Right lobe of liver (tissue), 6 donors: Measurements from ENCODE around the gene SH2D4B. TPM values are rescaled to one million over a fixed set of nuclear protein-coding genes. Genes with fewer than 3 reads are reported as not detected.
A peak's percentile ranks its signal among the peaks of the same experiment; 100 is the strongest.

Source experiments
- ATAC-seq, 4 donors: fragments of 200-7000 bp; cut with Tn5 transposase; one replicate each; pipeline ENCODE4 v1.9.1; 2020; ENCODE audit warnings: mild to moderate bottlenecking in 4 of 4, moderate library complexity in 4 of 4
- DNase-seq, 3 donors: peaks; one replicate each; pipeline ENCODE4 v3.0.0-alpha.2; 2020
- H3K27ac ChIP-seq, 3 donors: fragments of 200-600 bp; one replicate each; pipeline ENCODE4 v1.8.0; 2022
- H3K27me3 ChIP-seq, 2 donors: fragments of 200-600 bp; one replicate each; pipeline ENCODE4 v1.8.0; 2022
- H3K36me3 ChIP-seq, 4 donors: fragments of 200-600 bp; sonication (generic) in 1 of 4; one replicate each; pipeline versions ENCODE4 v1.5.1 to v1.8.0; 2017 to 2022; ENCODE audit warnings: control low read depth in 1 of 4
- H3K4me1 ChIP-seq, 4 donors: fragments of 200-600 bp; sonication (generic) in 1 of 4; one replicate each; pipeline versions ENCODE4 v1.5.1 to v1.8.0; 2017 to 2022; ENCODE audit warnings: control low read depth in 1 of 4
- H3K4me3 ChIP-seq, 3 donors: fragments of 200-600 bp; one replicate each; pipeline ENCODE4 v1.8.0; 2022
- H3K9me3 ChIP-seq, 4 donors: fragments of 200-600 bp; sonication (generic) in 1 of 4; one replicate each; pipeline versions ENCODE4 v1.5.1 to v1.8.0; 2017 to 2022; ENCODE audit warnings: control low read depth in 1 of 4
- POLR2A ChIP-seq: fragments of 450-650 bp; IDR thresholded peaks from one replicate; pipeline ENCODE4 v1.6.1; 2017; ENCODE audit warnings: antibody characterized with exemption, mild to moderate bottlenecking
- WGBS: methylation state at CpG from one replicate; pipeline ENCODE4 v1.1.6; 2018; ENCODE audit warnings: low coverage, low lambda C conversion rate; ENCODE audit not compliant: insufficient coverage; ENCODE audit errors: missing lambda C conversion rate; 5-methylcytosine and 5-hydroxymethylcytosine counted together
- intact Hi-C, 2 donors: fragments of 100-400 bp; cut with DNase I; formaldehyde crosslinking; loops; one replicate each; pipeline versions ENCODE4 v1.11.2 to v1.14.1; 2022
- total RNA-seq, 6 experiments: library from RNA; depleted of rRNA in 2 of 6; stranded (reverse); fragments of >200 nt in 2 of 6; fragmentation: NEBNext Ultra II Directional in 3 of 6; extraction: Animal tissue kit (Norgen Biotek cat#: 25700) in 3 of 6; gene quantifications; one replicate each; pipeline versions ENCODE4 v1.1.0 to v1.2.4, GENCODE V29; 2016 to 2023
- TF ChIP-seq, protein P1 (sequence below), 4 donors: fragments of 200-600 bp in 3 of 4; fragments of 450-650 bp in 1 of 4; IDR thresholded peaks; one replicate each; pipeline versions ENCODE4 v1.5.1 to v1.8.0; 2016 to 2022; ENCODE audit warnings: antibody characterized with exemption in 4 of 4, mild to moderate bottlenecking in 2 of 4
- donor health status: DM: no; HTN: yes; CAD: no.
- donor health status: DM: no; HTN: no; CAD: no.
- donor health status: DM: no; HTN: no; CAD: no.
- donor health status: DM: no; HTN: yes; CAD: no.
- donor health status: DM: no; HTN: yes; CAD: no.

The SH2D4B gene
- total RNA-seq, 6 experiments from 2014 or later = not detected

DNA sequence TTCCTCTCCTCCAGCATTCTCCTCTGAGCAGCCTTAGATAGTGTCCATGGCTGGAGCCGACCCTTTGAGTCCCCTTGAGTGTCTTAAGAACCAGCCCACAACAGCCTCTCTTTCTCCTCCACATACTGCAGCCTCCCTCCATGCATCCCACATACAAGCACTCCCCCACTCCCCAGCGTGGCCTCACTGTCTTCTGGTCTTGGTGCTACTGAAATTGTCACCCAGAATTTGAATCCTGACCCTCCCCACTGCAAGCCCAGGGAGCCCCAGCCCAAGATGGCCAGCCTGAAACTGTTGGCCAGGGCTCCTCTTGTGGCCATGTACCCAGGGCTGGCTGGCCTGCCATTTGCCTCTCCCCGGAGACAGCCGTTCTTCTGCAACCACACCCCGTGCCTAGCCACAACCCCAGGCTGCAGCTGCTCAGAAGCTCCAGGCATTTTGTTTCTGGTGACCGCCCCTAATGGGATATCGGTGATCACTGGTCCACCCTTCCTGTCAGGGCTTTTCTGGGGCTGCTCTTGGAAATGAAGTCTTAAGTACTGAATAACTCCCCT, 18.8 kb upstream of the SH2D4B start:
- WGBS = 58% methylated on average over 3 of the region's 7 CpGs
- DNase-seq (peak in 2 of 3 donors; percentile 19 to 36), ATAC-seq (peak in 3 of 4 donors; percentile 9 to 16 (median 10))
- H3K4me3 ChIP-seq = no peak overlapping the region
- H3K27me3 ChIP-seq = no peaks in the 10 kb centered on the region
- H3K4me1 ChIP-seq = no peaks in the 10 kb centered on the region
- H3K27ac ChIP-seq = no peak overlapping the region
- no peaks in the 10 kb centered on the region for H3K9me3 ChIP-seq
- intact Hi-C loops = no loop called here
- H3K36me3 ChIP-seq = peaks cover under 1 to 52% (median 17%) of the 10 kb centered on the region in 4 donors
- TF ChIP-seq, protein P1, sequence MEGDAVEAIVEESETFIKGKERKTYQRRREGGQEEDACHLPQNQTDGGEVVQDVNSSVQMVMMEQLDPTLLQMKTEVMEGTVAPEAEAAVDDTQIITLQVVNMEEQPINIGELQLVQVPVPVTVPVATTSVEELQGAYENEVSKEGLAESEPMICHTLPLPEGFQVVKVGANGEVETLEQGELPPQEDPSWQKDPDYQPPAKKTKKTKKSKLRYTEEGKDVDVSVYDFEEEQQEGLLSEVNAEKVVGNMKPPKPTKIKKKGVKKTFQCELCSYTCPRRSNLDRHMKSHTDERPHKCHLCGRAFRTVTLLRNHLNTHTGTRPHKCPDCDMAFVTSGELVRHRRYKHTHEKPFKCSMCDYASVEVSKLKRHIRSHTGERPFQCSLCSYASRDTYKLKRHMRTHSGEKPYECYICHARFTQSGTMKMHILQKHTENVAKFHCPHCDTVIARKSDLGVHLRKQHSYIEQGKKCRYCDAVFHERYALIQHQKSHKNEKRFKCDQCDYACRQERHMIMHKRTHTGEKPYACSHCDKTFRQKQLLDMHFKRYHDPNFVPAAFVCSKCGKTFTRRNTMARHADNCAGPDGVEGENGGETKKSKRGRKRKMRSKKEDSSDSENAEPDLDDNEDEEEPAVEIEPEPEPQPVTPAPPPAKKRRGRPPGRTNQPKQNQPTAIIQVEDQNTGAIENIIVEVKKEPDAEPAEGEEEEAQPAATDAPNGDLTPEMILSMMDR (IDR thresholded peaks at IDR 0.05) = no peak
- no peak for TF ChIP-seq POLR2A

- ATAC-seq = peak in 1 of 4 donors; percentile 2
- H3K4me3 ChIP-seq = no peak overlapping the region
- peaks cover 0 to 40% (median 11%) of the 10 kb centered on the region in 4 donors for H3K36me3 ChIP-seq
- TF ChIP-seq, protein P1 (IDR thresholded peaks at IDR 0.05) = no peak
- no peak for TF ChIP-seq POLR2A
- H3K4me1 ChIP-seq = no peaks in the 10 kb centered on the region
- no peaks in the 10 kb centered on the region for H3K9me3 ChIP-seq
- H3K27ac ChIP-seq = no peak overlapping the region
- DNase-seq = peak in 1 of 3 donors; percentile 18
- 90% methylated on average over 9 of the region's 14 CpGs for whole genome bisulfite sequencing
- H3K27me3 ChIP-seq = no peaks in the 10 kb centered on the region
- intact Hi-C loops = no loop called here
Observed at GRCh38 chr10:80519936-80520650, 17.6 kb upstream of the SH2D4B start.

- 94% methylated on average over 5 of the region's 10 CpGs for WGBS
- TF ChIP-seq, protein P1 (IDR thresholded peaks at IDR 0.05) = no peak
- TF ChIP-seq POLR2A = no peak
- peak; percentile 14 to 42 (median 37) for DNase-seq
- Histone ChIP-seq H3K4me3 (no peak overlapping the region), H3K36me3 (peaks cover 0 to 33% (median 11%) of the 10 kb centered on the region in 4 donors), H3K27ac (no peak overlapping the region), H3K4me1 (no peaks in the 10 kb centered on the region), H3K27me3 (no peaks in the 10 kb centered on the region), H3K9me3 (no peaks in the 10 kb centered on the region)
- intact Hi-C loops = no loop called here
- no peak for ATAC-seq
Observed at GRCh38 chr10:80520661-80521470, 16.8 kb upstream of the SH2D4B start.

- peak in 1 of 3 donors; percentile 1 for DNase-seq
- intact Hi-C loops = no loop called here
Observed at GRCh38 chr10:80522756-80523363, 14.8 kb upstream of the SH2D4B start.

More at GRCh38 chr10:80522756-80523363, 14.8 kb upstream of the SH2D4B start:
- no peaks in the 10 kb centered on the region for H3K9me3 ChIP-seq
- peaks cover 0 to 13% (median 9%) of the 10 kb centered on the region in 4 donors for H3K36me3 ChIP-seq
- H3K4me1 ChIP-seq = no peaks in the 10 kb centered on the region
- no peak overlapping the region for H3K27ac ChIP-seq
- no peak overlapping the region for H3K4me3 ChIP-seq
- ATAC-seq = peak in 1 of 4 donors; percentile 19
- no peaks in the 10 kb centered on the region for H3K27me3 ChIP-seq
- WGBS = 70% methylated on average over 7 of the region's 8 CpGs
- TF ChIP-seq POLR2A = no peak
- TF ChIP-seq, protein P1 (IDR thresholded peaks at IDR 0.05) = no peak
